PC-9 (cell line): ENCODE measurements around the gene RHD.

Experiments used
- CTCF ChIP-seq: fragments of 200-600 bp; sonication (generic); conservative IDR thresholded peaks from 2 replicates; pipeline ENCODE4 v1.6.1; 2017; ENCODE audit warnings: mixed run types, antibody characterized with exemption, mild to moderate bottlenecking, moderate library complexity
- EZH2 ChIP-seq: fragments of 200-600 bp; sonication (generic); IDR thresholded peaks from 2 replicates; pipeline ENCODE4 v1.8.0; 2017; ENCODE audit warnings: antibody characterized with exemption, low read depth

GRCh38 chr1:25257196-25257595 is 15.1 kb upstream of the RHD start:
- TF ChIP-seq CTCF = no peak
- no peak for TF ChIP-seq EZH2
